ENCODE results near the gene GGT5.

- TF ChIP-seq CTCF (IDR thresholded peaks at IDR 0.05; ENCODE audit: insufficient read depth, low read length) (no peak), REST (IDR thresholded peaks at IDR 0.05; ENCODE audit: insufficient replicate concordance, low read depth) (no peak), POLR2AphosphoS5 (IDR thresholded peaks at IDR 0.05; ENCODE audit: low read depth) (no peak), GABPA (IDR thresholded peaks at IDR 0.05; ENCODE audit: low read depth) (no peak), SPI1 (IDR thresholded peaks at IDR 0.05; ENCODE audit: borderline replicate concordance, low read depth) (no peak)
Measured at GRCh38 chr22:24225951-24226350, 18.9 kb downstream of the GGT5 start.

Data from HL-60 (cell line).